IPS-18a (cell line): ENCODE results near the gene PHKG2.
A peak's percentile ranks its signal among the peaks of the same experiment; 100 is the strongest.
"Not testable (repeated sequence)": the region's sequence is repeated elsewhere in the genome, so short reads cannot be mapped to it uniquely, and the experiment has no call there.

ENCODE experiments used
- H3K27ac ChIP-seq: one replicate; pipeline ENCODE4 v1.5.1; 2013; ENCODE audit warnings: low read length
- H3K27me3 ChIP-seq: one replicate; pipeline ENCODE4 v1.6.1; 2013; ENCODE audit warnings: mild to moderate bottlenecking, low read length; ENCODE audit not compliant: control insufficient read depth, insufficient read depth
- H3K36me3 ChIP-seq: one replicate; pipeline ENCODE4 v1.6.1; 2013; ENCODE audit warnings: low read depth, low read length; ENCODE audit not compliant: control insufficient read depth
- H3K4me1 ChIP-seq: one replicate; pipeline ENCODE4 v1.6.1; 2013; ENCODE audit warnings: low read depth, low read length; ENCODE audit not compliant: control insufficient read depth
- H3K4me3 ChIP-seq: one replicate; pipeline ENCODE4 v1.5.1; 2013; ENCODE audit warnings: low read length
- H3K9ac ChIP-seq: one replicate; pipeline ENCODE4 v1.6.1; 2013; ENCODE audit warnings: mild to moderate bottlenecking, low read length, moderate library complexity
- H3K9me3 ChIP-seq: one replicate; pipeline ENCODE4 v1.6.1; 2013; ENCODE audit warnings: low read depth, low read length; ENCODE audit not compliant: control insufficient read depth

Gene PHKG2

GRCh38 chr16:30747799-30748633 lies at the start of gene PHKG2:
Gene PHKG2 (plus strand): TSS chr16:30748425. CDS start chr16:30748821, 396 bp downstream.
- H3K36me3 ChIP-seq = peaks cover 15% of the 10 kb centered on the region
- H3K27ac ChIP-seq = no peak within 1 kb of the TSS
- H3K9me3 ChIP-seq = no peaks in the 10 kb centered on the region
- peak within 1 kb of the TSS; percentile 29 for H3K9ac ChIP-seq
- H3K4me1 ChIP-seq = no peaks in the 10 kb centered on the region
- H3K4me3 ChIP-seq = peak within 1 kb of the TSS; percentile 50
- no peaks in the 10 kb centered on the region for H3K27me3 ChIP-seq

GRCh38 chr16:30698816-30699614 lies 49.2 kb upstream of the PHKG2 start, which contains the start of gene SRCAP:
Gene SRCAP (plus strand): TSS chr16:30699171. CDS start chr16:30700825, 1,654 bp downstream.
- Histone ChIP-seq H3K27ac (peak within 1 kb of the TSS; percentile 99), H3K9me3 (no peaks in the 10 kb centered on the region), H3K9ac (peak within 1 kb of the TSS; percentile 99), H3K4me3 (peak within 1 kb of the TSS; percentile 93), H3K36me3 (peaks cover 24% of the 10 kb centered on the region), H3K4me1 (peaks cover 6% of the 10 kb centered on the region), H3K27me3 (peaks cover 37% of the 10 kb centered on the region)

- Histone ChIP-seq H3K27me3 (peaks cover 31% of the 10 kb centered on the region), H3K4me3 (peak overlapping the region; percentile 93), H3K27ac (no peak overlapping the region), H3K4me1 (peaks cover 6% of the 10 kb centered on the region), H3K9ac (peak overlapping the region; percentile 99), H3K36me3 (peaks cover 30% of the 10 kb centered on the region), H3K9me3 (no peaks in the 10 kb centered on the region)
These were observed 48.6 kb upstream of the PHKG2 start for GRCh38 chr16:30699615-30700099.

GRCh38 chr16:30700491-30700890 lies 47.7 kb upstream of the PHKG2 start:
- Histone ChIP-seq H3K4me1 (peaks cover 6% of the 10 kb centered on the region), H3K9me3 (no peaks in the 10 kb centered on the region), H3K9ac (no peak overlapping the region), H3K27ac (no peak overlapping the region), H3K27me3 (peaks cover 23% of the 10 kb centered on the region), H3K4me3 (no peak overlapping the region), H3K36me3 (peaks cover 35% of the 10 kb centered on the region)

GRCh38 chr16:30700971-30701370 lies 47.3 kb upstream of the PHKG2 start:
- H3K4me1 ChIP-seq = peaks cover 6% of the 10 kb centered on the region
- peaks cover 38% of the 10 kb centered on the region for H3K36me3 ChIP-seq
- H3K4me3 ChIP-seq = no peak overlapping the region
- H3K27ac ChIP-seq = no peak overlapping the region
- no peak overlapping the region for H3K9ac ChIP-seq
- no peaks in the 10 kb centered on the region for H3K9me3 ChIP-seq
- peaks cover 18% of the 10 kb centered on the region for H3K27me3 ChIP-seq

GRCh38 chr16:30703071-30703470 lies 45.2 kb upstream of the PHKG2 start:
- not testable (repeated sequence) for H3K9me3 ChIP-seq, H3K9ac ChIP-seq, H3K4me3 ChIP-seq, H3K4me1 ChIP-seq, H3K27me3 ChIP-seq, H3K27ac ChIP-seq
- H3K36me3 ChIP-seq = peaks cover 59% of the 10 kb centered on the region

GRCh38 chr16:30703971-30704370 lies 44.3 kb upstream of the PHKG2 start:
- peaks cover 6% of the 10 kb centered on the region for H3K4me1 ChIP-seq
- H3K27me3 ChIP-seq = no peaks in the 10 kb centered on the region
- no peak overlapping the region for H3K4me3 ChIP-seq
- H3K36me3 ChIP-seq = peaks cover 68% of the 10 kb centered on the region
- H3K27ac ChIP-seq = no peak overlapping the region
- H3K9me3 ChIP-seq = no peaks in the 10 kb centered on the region
- H3K9ac ChIP-seq = no peak overlapping the region

- Histone ChIP-seq H3K27ac (no peak overlapping the region), H3K27me3 (no peaks in the 10 kb centered on the region), H3K9me3 (no peaks in the 10 kb centered on the region), H3K4me1 (no peaks in the 10 kb centered on the region), H3K36me3 (peaks cover 80% of the 10 kb centered on the region), H3K9ac (no peak overlapping the region), H3K4me3 (no peak overlapping the region)
These were observed 42.2 kb upstream of the PHKG2 start for GRCh38 chr16:30706046-30706445.

GRCh38 chr16:30710971-30711370 lies 37.3 kb upstream of the PHKG2 start:
- Histone ChIP-seq H3K9me3 (no peaks in the 10 kb centered on the region), H3K4me3 (no peak overlapping the region), H3K9ac (no peak overlapping the region), H3K27ac (no peak overlapping the region), H3K4me1 (no peaks in the 10 kb centered on the region), H3K36me3 (peaks cover 89% of the 10 kb centered on the region), H3K27me3 (no peaks in the 10 kb centered on the region)

- no peak overlapping the region for H3K9ac ChIP-seq
- H3K27me3 ChIP-seq = no peaks in the 10 kb centered on the region
- H3K27ac ChIP-seq = no peak overlapping the region
- H3K36me3 ChIP-seq = peaks cover 89% of the 10 kb centered on the region
- no peak overlapping the region for H3K4me3 ChIP-seq
- H3K9me3 ChIP-seq = no peaks in the 10 kb centered on the region
- no peaks in the 10 kb centered on the region for H3K4me1 ChIP-seq
These were observed 36.5 kb upstream of the PHKG2 start for GRCh38 chr16:30711712-30712111.

- H3K9ac ChIP-seq = no peak overlapping the region
- no peaks in the 10 kb centered on the region for H3K9me3 ChIP-seq
- no peaks in the 10 kb centered on the region for H3K4me1 ChIP-seq
- no peak overlapping the region for H3K4me3 ChIP-seq
- no peak overlapping the region for H3K27ac ChIP-seq
- no peaks in the 10 kb centered on the region for H3K27me3 ChIP-seq
- H3K36me3 ChIP-seq = peaks cover 82% of the 10 kb centered on the region
These were observed 32.3 kb upstream of the PHKG2 start for GRCh38 chr16:30715750-30716445.
